ENCODE results near the gene AJM1. TPM values are rescaled to one million over a fixed set of nuclear protein-coding genes. Genes with fewer than 3 reads are reported as not detected.
A peak's percentile ranks its signal among the peaks of the same experiment; 100 is the strongest.
"Not testable (repeated sequence)": the region's sequence is repeated elsewhere in the genome, so short reads cannot be mapped to it uniquely, and the experiment has no call there.

AJM1 gene
- total RNA-seq, 2 experiments from 2014 or later, result 1.1 to 1.2 TPM

DNA sequence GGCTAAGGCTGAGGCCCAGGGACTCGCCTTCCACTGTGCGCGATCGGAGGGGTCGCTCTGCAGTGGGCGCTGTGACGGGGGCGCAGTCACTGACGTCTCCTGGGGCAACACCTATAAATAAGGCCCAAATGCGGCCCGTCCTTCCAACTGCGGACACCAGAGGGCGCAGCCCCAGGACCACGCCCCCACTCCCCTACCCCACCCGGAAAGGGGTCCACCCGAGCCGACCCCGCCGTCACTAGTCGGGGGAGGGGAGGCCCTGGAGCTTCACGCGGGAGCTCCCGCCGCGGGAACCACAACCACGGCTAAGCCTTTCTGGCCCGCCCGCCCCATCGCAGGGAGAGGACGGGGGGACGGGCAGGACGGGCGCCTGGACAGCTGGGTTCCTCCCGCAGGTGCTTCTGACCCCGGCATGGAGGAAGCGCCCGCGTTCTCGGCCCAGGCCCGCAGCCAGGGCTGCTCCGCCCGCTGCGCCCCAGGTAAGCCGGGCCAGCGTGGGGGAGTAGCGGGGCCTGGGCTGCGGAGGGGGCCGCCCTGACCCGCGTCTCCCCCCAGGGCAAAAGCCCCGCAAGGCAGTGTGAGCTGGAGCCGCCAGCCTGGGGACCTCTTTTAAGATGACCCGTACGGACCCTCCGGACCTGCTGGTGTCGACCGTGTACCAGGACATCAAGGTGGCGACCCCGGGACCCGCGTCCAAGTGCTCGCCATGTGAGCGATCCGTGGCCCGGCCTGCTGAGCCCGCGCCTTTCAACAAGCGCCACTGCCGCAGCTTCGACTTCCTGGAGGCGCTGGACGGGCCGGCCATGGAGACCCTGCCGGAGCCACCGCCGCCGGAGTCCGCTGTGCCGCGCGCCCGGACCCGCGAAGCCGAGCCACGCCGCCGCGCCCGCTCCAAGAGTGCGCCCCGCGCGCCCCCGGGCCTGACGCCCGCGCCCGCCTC is 1.8 kb downstream of the AJM1 start:
- not testable (repeated sequence) for H3K36me3 ChIP-seq (ENCODE audit: insufficient read depth, low read length); H3K36me3 Mint-ChIP-seq (ENCODE audit: low read depth); H3K27ac Mint-ChIP-seq; H3K9me3 Mint-ChIP-seq; H3K27ac ChIP-seq (ENCODE audit: low read depth in 1 of 2, low read length in 2 of 2)
- peak overlapping the region; percentile 75 for H3K4me3 Mint-ChIP-seq
- TF ChIP-seq, protein P1, sequence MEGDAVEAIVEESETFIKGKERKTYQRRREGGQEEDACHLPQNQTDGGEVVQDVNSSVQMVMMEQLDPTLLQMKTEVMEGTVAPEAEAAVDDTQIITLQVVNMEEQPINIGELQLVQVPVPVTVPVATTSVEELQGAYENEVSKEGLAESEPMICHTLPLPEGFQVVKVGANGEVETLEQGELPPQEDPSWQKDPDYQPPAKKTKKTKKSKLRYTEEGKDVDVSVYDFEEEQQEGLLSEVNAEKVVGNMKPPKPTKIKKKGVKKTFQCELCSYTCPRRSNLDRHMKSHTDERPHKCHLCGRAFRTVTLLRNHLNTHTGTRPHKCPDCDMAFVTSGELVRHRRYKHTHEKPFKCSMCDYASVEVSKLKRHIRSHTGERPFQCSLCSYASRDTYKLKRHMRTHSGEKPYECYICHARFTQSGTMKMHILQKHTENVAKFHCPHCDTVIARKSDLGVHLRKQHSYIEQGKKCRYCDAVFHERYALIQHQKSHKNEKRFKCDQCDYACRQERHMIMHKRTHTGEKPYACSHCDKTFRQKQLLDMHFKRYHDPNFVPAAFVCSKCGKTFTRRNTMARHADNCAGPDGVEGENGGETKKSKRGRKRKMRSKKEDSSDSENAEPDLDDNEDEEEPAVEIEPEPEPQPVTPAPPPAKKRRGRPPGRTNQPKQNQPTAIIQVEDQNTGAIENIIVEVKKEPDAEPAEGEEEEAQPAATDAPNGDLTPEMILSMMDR (IDR thresholded peaks at IDR 0.05), result peak; percentile 65
- H3K27me3 Mint-ChIP-seq, result peaks cover 30% of the 10 kb centered on the region
- ATAC-seq (ENCODE audit: poor library complexity) (peak; percentile 12), DNase-seq (peak; percentile 37 to 73 (median 54))
- CTCF ChIA-PET, result interaction anchor here (0.7 to 3.2 kb wide), 2 partner anchors 148 to 191 kb away, joined by 3 to 20 read pairs; partner anchors contain the start of gene PAXX
- peak overlapping the region; percentile 24 for H3K4me3 ChIP-seq (ENCODE audit: low read length)
- peaks cover 0 to 15% of the 10 kb centered on the region in 2 experiments for H3K9me3 ChIP-seq (ENCODE audit: control insufficient read depth in 1 of 2, insufficient read depth in 1 of 2, low read length in 2 of 2)
- H3K4me1 Mint-ChIP-seq (ENCODE audit: low read depth), result peaks cover 23% of the 10 kb centered on the region
- H3K27me3 ChIP-seq (ENCODE audit: control insufficient read depth in 1 of 2, insufficient read depth in 2 of 2, low read length in 2 of 2), result peaks cover 15 to 24% of the 10 kb centered on the region in 2 experiments
- H3K4me1 ChIP-seq (ENCODE audit: insufficient read depth, low read length), result peaks cover 62% of the 10 kb centered on the region
- POLR2A ChIA-PET, result interaction anchor here (1.6 to 2.7 kb wide), 2 partner anchors 36 to 38 kb away, joined by 4 to 11 read pairs; partner anchors contain the start of gene RABL6
- intact Hi-C loops (cut with DNase I, micrococcal nuclease), result loop anchor here (2.0 to 10.0 kb wide), 3 partner anchors 39 to 191 kb away; partner anchors contain the start of genes C8G (in 1 of the 2) and FBXW5 (in 1 of the 2)

GRCh38 chr9:136844761-136845464 is 2.6 kb downstream of the AJM1 start:
- Mint-ChIP-seq H3K27ac (no peak overlapping the region), H3K4me3 (peak overlapping the region; percentile 51), H3K36me3 (ENCODE audit: low read depth) (peaks cover 10% of the 10 kb centered on the region), H3K4me1 (ENCODE audit: low read depth) (peaks cover 23% of the 10 kb centered on the region), H3K9me3 (no peaks in the 10 kb centered on the region), H3K27me3 (peaks cover 33% of the 10 kb centered on the region)
- H3K36me3 ChIP-seq (ENCODE audit: insufficient read depth, low read length), result no peaks in the 10 kb centered on the region
- ChIA-PET POLR2A (interaction anchor here (0.6 to 1.6 kb wide), 2 partner anchors 37 to 41 kb away, joined by 3 to 4 read pairs; partner anchors contain the start of gene TRAF2), CTCF (no interaction called here)
- DNase-seq (peak in 1 of 14 experiments; percentile 35), ATAC-seq (ENCODE audit: poor library complexity) (no peak)
- H3K4me3 ChIP-seq (ENCODE audit: low read length), result no peak overlapping the region
- TF ChIP-seq, protein P1 (IDR thresholded peaks at IDR 0.05), result no peak
- intact Hi-C loops (cut with DNase I, micrococcal nuclease), result loop anchor here (2.0 to 10.0 kb wide), 3 partner anchors 38 to 190 kb away; partner anchors contain the start of genes C8G (in 1 of the 2), FBXW5 (in 1 of the 2) and RABL6 (in 1 of the 2)
- peaks cover 15 to 24% of the 10 kb centered on the region in 2 experiments for H3K27me3 ChIP-seq (ENCODE audit: control insufficient read depth in 1 of 2, insufficient read depth in 2 of 2, low read length in 2 of 2)
- H3K27ac ChIP-seq (ENCODE audit: low read depth in 1 of 2, low read length in 2 of 2), result no peak overlapping the region
- peaks cover 66% of the 10 kb centered on the region for H3K4me1 ChIP-seq (ENCODE audit: insufficient read depth, low read length)
- peaks cover 0 to 15% of the 10 kb centered on the region in 2 experiments for H3K9me3 ChIP-seq (ENCODE audit: control insufficient read depth in 1 of 2, insufficient read depth in 1 of 2, low read length in 2 of 2)

Data from CD4-positive, alpha-beta T cell (primary cell).